Esophagus (tissue), 2 donors: ENCODE results near the gene C19orf18. TPM values are rescaled to one million over a fixed set of nuclear protein-coding genes. Genes with fewer than 3 reads are reported as not detected.

Experiments used
- H3K27ac ChIP-seq, 2 donors: one replicate each; pipeline ENCODE4 v1.5.1; 2013; ENCODE audit warnings: low read depth in 2 of 2, mild to moderate bottlenecking in 2 of 2, inconsistent platforms in 1 of 2, low read length in 1 of 2, moderate library complexity in 1 of 2
- H3K27me3 ChIP-seq, 2 donors: one replicate each; pipeline ENCODE4 v1.6.1; 2013; ENCODE audit warnings: low read length in 2 of 2, control low read depth in 1 of 2, mild to moderate bottlenecking in 1 of 2; ENCODE audit not compliant: insufficient read depth in 2 of 2, control insufficient read depth in 1 of 2
- H3K36me3 ChIP-seq, 2 donors: one replicate each; pipeline ENCODE4 v1.6.1; 2013; ENCODE audit warnings: low read length in 1 of 2; ENCODE audit not compliant: control insufficient read depth in 2 of 2, insufficient read depth in 2 of 2
- H3K4me1 ChIP-seq, 2 donors: one replicate each; pipeline ENCODE4 v1.6.1; 2013; ENCODE audit warnings: low read length in 1 of 2; ENCODE audit not compliant: control insufficient read depth in 2 of 2, insufficient read depth in 2 of 2
- H3K4me3 ChIP-seq, 2 donors: one replicate each; pipeline ENCODE4 v1.5.1; 2013; ENCODE audit warnings: low read length in 2 of 2, mild to moderate bottlenecking in 2 of 2, low read depth in 1 of 2, moderate library complexity in 1 of 2
- H3K9me3 ChIP-seq, 2 donors: one replicate each; pipeline ENCODE4 v1.6.1; 2013; ENCODE audit warnings: mild to moderate bottlenecking in 2 of 2, low read depth in 1 of 2, low read length in 1 of 2, moderate library complexity in 1 of 2; ENCODE audit not compliant: control insufficient read depth in 2 of 2, insufficient read depth in 1 of 2
- WGBS, 2 donors: extraction: QIAGEN DNeasy Blood & Tissue Kit; methylation state at CpG; one replicate each; pipeline ENCODE4 v1.1.7; 2013; 5-methylcytosine and 5-hydroxymethylcytosine counted together
- polyA plus RNA-seq, 2 donors: library from polyadenylated mRNA; stranded (reverse); fragments of 200-250 nt; gene quantifications; one replicate each; pipeline ENCODE4 v1.2.3, GENCODE V29; 2013
- donor health status: healthy with polysubstance abuse.
- donor health status: Bipolar disorder and iron deficiency.

Gene C19orf18
- polyA plus RNA-seq, 2 donors: 0.32 to 1.0 TPM

DNA sequence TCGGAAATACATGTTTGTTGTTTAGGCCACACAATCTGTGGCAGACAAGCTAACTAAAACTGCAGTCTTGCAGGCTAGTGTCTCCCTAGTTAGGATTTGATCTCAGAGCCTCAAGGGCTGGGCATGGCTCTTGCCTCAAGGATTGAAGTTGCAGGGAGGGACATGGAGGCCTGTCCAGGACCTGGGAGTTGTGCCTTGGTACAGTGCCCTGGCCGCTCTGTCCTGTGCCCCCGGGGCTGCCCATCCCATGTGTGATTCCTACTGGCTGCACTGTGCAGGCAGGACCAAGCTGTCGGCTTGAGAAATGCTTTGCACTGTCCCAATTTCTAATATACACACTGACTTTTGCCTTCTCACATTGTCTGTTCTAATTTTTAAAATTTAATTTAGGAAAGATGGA lies 19.3 kb downstream of the C19orf18 start:
- 90 to 93% methylated on average over 4 of the region's 4 CpGs for WGBS, 2 donors
- peaks cover 0 to 2% of the 10 kb centered on the region in 2 donors for H3K27me3 ChIP-seq
- H3K4me1 ChIP-seq: no peaks in the 10 kb centered on the region
- H3K27ac ChIP-seq: no peak overlapping the region
- no peak overlapping the region for H3K4me3 ChIP-seq
- H3K36me3 ChIP-seq: no peaks in the 10 kb centered on the region
- H3K9me3 ChIP-seq: peaks cover 14 to 29% of the 10 kb centered on the region in 2 donors

DNA sequence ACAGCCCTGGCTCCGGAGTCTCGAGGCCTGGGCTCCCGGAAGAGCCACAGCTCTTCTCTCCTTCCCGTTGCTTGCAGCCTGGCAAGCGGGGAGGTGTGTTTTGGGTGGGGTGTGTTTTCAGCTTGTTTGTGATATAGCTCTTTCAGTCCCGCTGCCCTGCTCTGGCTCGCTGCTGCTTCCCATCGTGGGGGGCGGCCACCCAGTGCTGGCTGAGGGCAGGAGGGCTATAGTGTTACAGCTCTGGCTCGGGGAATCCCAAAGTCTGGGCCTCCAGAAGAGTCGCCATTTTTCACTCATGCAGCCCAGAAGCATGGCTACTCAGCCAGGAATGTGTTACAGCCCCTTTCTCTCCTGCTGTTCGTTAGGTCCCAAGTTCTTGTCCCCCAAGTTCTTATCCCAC lies 24.6 kb downstream of the C19orf18 start:
- no peak overlapping the region for H3K27ac ChIP-seq
- H3K36me3 ChIP-seq: peaks cover 0 to 2% of the 10 kb centered on the region in 2 donors
- 91 to 93% methylated on average over 12 of the region's 12 CpGs for WGBS, 2 donors
- H3K4me3 ChIP-seq: no peak overlapping the region
- peaks cover 0 to 2% of the 10 kb centered on the region in 2 donors for H3K27me3 ChIP-seq
- H3K9me3 ChIP-seq: peaks cover 11 to 29% of the 10 kb centered on the region in 2 donors
- H3K4me1 ChIP-seq: peaks cover 0 to 10% of the 10 kb centered on the region in 2 donors

DNA sequence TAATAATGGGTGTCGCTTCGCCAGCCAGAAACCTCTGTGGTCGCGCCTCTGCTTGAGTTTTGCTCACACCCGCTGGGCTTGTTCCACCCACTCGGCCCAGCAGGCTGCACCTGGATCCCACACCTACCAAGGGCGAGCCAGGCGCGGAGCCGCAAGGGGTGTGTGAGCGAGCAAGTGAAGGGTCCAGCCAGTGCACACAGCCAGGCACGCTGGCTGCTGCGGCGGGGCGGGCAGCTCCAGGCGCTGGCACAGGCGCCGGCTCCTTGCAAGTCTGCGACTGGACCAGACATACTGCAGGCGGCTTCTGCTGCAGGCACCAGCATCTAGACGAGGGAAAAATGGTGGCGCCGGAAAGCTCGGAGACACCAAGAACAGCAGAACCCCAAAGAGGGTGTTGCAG lies 25.0 kb downstream of the C19orf18 start:
- Histone ChIP-seq H3K4me3 (no peak overlapping the region), H3K36me3 (peaks cover 0 to 2% of the 10 kb centered on the region in 2 donors), H3K9me3 (peaks cover 11 to 31% of the 10 kb centered on the region in 2 donors), H3K27ac (no peak overlapping the region), H3K4me1 (peaks cover 0 to 10% of the 10 kb centered on the region in 2 donors), H3K27me3 (no peaks in the 10 kb centered on the region)
- WGBS, 2 donors: 93 to 95% methylated on average over 24 of the region's 24 CpGs

DNA sequence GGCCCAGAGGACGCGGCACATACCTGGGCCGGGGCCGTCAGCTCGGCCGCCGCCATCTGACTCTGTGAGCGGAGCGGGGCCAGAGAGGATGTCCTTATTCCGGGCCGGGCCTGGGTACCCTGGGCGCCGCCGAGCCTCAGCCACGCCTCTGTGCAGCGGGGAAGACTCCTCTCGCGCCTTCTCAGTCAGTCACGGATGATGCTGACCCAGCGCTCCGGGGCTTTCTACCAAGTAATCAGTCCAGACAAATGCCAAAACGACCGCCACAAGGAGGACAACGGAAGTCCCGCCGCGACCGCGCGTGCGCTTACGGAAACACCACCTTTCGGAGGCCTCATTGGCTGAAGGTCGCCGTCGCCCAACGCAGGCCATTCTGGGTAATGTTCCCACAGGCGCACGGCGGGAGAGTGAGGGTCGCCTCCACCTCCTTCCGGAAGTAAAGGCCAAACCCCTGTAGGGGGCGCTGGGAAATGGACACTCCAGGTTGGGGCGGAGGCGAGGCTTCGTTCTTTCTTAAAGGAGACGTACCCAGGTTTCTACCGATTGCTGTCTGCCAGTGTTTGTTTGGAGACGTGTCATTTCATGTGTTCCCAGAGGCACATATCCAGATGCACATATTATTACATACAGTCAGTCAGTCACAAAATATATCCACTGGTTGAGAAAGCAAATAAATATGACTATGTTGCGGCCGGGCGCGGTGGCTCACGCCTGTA lies 26.8 kb downstream of the C19orf18 start, which contains the start of gene ZNF256:
Gene ZNF256 (minus strand): TSS at position 288 of the 716 bp plus-strand sequence. CDS start 232 bp downstream, at position 56.
- 6 to 7% methylated on average over 52 to 54 of the region's 54 CpGs for WGBS, 2 donors
- Histone ChIP-seq H3K36me3 (peaks cover 6 to 13% of the 10 kb centered on the region in 2 donors), H3K27ac (peak within 1 kb of the TSS; percentile 78 to 88), H3K4me3 (peak within 1 kb of the TSS; percentile 78 to 81), H3K4me1 (peaks cover 0 to 10% of the 10 kb centered on the region in 2 donors), H3K27me3 (no peaks in the 10 kb centered on the region), H3K9me3 (peaks cover 9 to 37% of the 10 kb centered on the region in 2 donors)

DNA sequence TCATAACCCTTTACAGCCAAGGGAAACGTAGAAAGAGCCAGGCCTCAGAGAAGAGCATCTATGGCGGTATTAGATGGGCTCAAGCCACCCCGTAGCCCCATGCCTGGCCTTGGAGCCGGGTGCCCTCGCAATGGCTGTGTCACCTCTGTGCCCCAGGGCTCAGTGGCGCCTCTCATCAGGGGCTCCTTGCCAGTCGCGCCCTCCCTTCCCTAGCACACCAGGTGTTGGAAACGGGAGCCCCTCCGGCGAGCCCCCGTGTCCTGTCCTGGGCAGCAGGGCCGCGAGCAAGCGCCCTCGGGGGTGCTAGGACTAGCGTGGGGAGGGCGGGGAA lies 27.3 kb downstream of the C19orf18 start:
- Histone ChIP-seq H3K4me1 (peaks cover 0 to 10% of the 10 kb centered on the region in 2 donors), H3K27me3 (no peaks in the 10 kb centered on the region), H3K36me3 (peaks cover 10 to 18% of the 10 kb centered on the region in 2 donors), H3K9me3 (peaks cover 15 to 42% of the 10 kb centered on the region in 2 donors), H3K4me3 (peak overlapping the region; percentile 78 to 81), H3K27ac (peak overlapping the region; percentile 78 to 88)
- 1 to 2% methylated on average over 17 to 18 of the region's 18 CpGs for WGBS, 2 donors

DNA sequence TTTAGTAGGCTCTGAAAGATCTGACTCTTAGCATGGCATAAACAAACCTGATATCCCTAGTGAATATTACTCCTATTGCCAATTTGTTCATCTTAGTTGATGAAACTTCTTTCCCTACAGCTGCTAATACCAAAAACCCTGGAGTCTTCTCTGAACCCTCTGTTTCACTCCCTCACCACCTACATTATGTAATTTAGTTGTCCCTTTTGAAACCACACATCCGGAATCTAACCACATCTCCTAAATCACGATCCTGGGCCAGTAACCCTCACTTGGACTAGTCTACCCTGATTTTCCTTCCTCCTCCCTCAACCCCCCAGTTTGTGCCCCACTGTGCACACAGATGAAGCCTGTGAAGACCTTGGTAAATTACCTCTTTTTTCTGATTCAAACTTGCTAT lies 28.0 kb downstream of the C19orf18 start:
- no peak overlapping the region for H3K27ac ChIP-seq
- peaks cover 0 to 10% of the 10 kb centered on the region in 2 donors for H3K4me1 ChIP-seq
- H3K4me3 ChIP-seq: peak overlapping the region in 1 of 2 donors; percentile 81
- H3K9me3 ChIP-seq: peaks cover 18 to 45% of the 10 kb centered on the region in 2 donors
- peaks cover 13 to 25% of the 10 kb centered on the region in 2 donors for H3K36me3 ChIP-seq
- H3K27me3 ChIP-seq: no peaks in the 10 kb centered on the region
- WGBS, 2 donors: 65 to 72% methylated on average over 2 of the region's 2 CpGs

DNA sequence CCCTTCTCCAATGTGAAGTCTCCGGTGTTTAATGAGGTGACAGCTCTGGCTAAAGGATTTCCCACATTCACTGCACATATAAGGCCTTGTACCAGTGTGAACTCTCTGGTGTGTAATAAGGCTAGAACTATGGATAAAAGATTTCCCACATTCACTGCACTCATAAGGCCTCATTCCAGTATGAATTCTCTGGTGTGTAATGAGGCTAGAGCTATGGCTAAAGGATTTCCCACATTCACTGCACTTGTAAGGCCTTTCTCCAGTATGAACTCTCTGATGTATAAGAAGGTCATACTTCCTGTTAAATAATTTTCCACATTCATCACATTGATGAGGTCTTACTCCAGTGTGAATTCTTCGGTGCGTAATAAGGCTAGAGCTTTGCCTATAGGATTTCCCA lies 32.7 kb downstream of the C19orf18 start:
- Histone ChIP-seq H3K4me1 (peaks cover 0 to 5% of the 10 kb centered on the region in 2 donors), H3K36me3 (peaks cover 18 to 30% of the 10 kb centered on the region in 2 donors), H3K9me3 (peaks cover 18 to 44% of the 10 kb centered on the region in 2 donors), H3K27me3 (no peaks in the 10 kb centered on the region), H3K27ac (no peak overlapping the region), H3K4me3 (no peak overlapping the region)
- WGBS, 2 donors: 96 to 99% methylated on average over 3 of the region's 3 CpGs

DNA sequence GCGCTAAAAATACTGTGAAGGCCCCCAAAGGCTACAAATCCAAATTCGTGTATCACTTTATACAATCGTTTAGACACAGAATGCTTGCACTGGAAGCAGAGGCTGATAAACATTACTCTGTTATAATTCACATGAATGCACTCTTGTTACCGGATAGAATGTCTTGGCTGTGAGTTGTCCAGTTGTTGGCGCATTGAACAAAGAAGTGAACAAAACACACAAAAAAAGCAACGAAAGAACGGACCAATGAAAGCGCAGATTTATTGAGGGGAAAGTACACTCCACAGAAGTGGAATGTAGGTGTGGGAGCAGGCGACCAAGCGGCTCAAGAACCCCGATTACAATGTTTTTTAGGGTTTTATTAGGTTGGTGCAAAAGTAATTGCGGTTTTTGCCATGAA lies 38.6 kb downstream of the C19orf18 start:
- H3K9me3 ChIP-seq: peaks cover 5 to 24% of the 10 kb centered on the region in 2 donors
- 87% methylated on average over 12 of the region's 12 CpGs for WGBS, 2 donors
- H3K27me3 ChIP-seq: no peaks in the 10 kb centered on the region
- no peak overlapping the region for H3K27ac ChIP-seq
- peaks cover under 1% of the 10 kb centered on the region in 2 donors for H3K36me3 ChIP-seq
- H3K4me3 ChIP-seq: no peak overlapping the region
- peaks cover 0 to 3% of the 10 kb centered on the region in 2 donors for H3K4me1 ChIP-seq

DNA sequence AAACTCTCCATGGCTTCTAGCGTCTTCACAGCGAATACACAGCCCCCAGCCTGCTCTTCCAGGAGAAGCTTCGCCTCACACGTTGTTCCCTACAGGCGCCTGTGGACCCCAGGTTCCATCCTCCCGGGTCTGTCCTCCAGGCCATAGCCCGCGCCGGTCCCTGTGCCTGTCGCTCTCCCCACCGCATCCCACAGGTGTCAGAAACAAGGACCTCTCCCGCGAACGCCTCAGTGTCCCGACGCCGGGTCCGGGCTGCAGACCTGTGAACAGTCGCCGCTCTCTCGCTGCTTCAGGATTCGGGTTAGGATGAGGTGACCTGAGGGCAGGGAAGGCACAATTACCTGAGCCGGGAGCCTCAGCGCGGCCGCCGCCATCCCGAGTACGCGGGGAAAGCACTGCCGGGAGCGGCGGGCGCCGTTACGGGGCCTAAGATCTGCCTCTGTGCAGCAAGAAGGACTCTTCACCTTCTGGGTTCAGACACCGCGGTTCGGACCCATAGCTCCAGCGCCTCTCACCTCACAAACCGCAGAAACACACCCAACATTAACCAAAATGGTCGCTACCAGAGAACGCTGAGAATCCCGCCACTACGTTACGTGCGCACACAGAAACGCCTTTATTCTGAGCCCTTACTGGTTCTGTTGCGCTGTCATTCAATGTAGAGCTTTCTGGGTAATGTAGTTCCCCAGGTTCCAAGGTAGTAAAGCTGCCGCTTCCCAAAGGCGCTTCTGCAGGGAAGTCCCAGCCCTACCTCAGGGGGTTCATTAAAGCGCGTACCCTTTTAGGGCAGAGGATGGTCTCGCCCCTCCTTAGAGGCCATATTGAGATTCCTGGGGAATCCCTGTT lies 39.3 kb downstream of the C19orf18 start, which contains the start of gene ZNF418:
Gene ZNF418 (minus strand): TSS at position 583 of the 846 bp plus-strand sequence. CDS start 1,580 bp downstream, outside the sequence.
- H3K4me3 ChIP-seq: peak within 1 kb of the TSS; percentile 75 to 77
- H3K27ac ChIP-seq: peak within 1 kb of the TSS; percentile 69 to 76
- H3K4me1 ChIP-seq: peaks cover 0 to 3% of the 10 kb centered on the region in 2 donors
- no peaks in the 10 kb centered on the region for H3K27me3 ChIP-seq
- peaks cover 0 to 3% of the 10 kb centered on the region in 2 donors for H3K36me3 ChIP-seq
- 7% methylated on average over 54 of the region's 54 CpGs for WGBS, 2 donors
- peaks cover 5 to 29% of the 10 kb centered on the region in 2 donors for H3K9me3 ChIP-seq
